Dendritic cell treated with granulocyte-macrophage colony-stimulating factor and Interleukin-4, amounts not matched to agents 40 ng/mL and 50 ng/mL, for 4 days (primary cell): ENCODE measurements around the gene CXorf58.
"Not testable (repeated sequence)": the region's sequence is repeated elsewhere in the genome, so short reads cannot be mapped to it uniquely, and the experiment has no call there.

Source experiments
- H3K27ac Mint-ChIP-seq: one replicate; pipeline ENCODE4 v1.8.0; 2022; ENCODE audit warnings: mild to moderate bottlenecking, mixed read lengths
- H3K27me3 Mint-ChIP-seq: one replicate; pipeline ENCODE4 v1.8.0; 2022; ENCODE audit warnings: mild to moderate bottlenecking, mixed read lengths
- H3K36me3 Mint-ChIP-seq: one replicate; pipeline ENCODE4 v1.8.0; 2022; ENCODE audit warnings: low read depth, mixed read lengths
- H3K4me1 Mint-ChIP-seq: one replicate; pipeline ENCODE4 v1.8.0; 2022; ENCODE audit warnings: low read depth, mixed read lengths
- H3K4me3 Mint-ChIP-seq: one replicate; pipeline ENCODE4 v1.8.0; 2022; ENCODE audit warnings: mild to moderate bottlenecking, moderate library complexity, mixed read lengths
- H3K9me3 Mint-ChIP-seq: one replicate; pipeline ENCODE4 v1.8.0; 2022; ENCODE audit warnings: mixed read lengths
- intact Hi-C: fragments of 100-400 bp; cut with micrococcal nuclease; formaldehyde crosslinking; loops from one replicate; pipeline ENCODE4 v1.15.0; 2022

The CXorf58 gene

GRCh38 chrX:23887918-23888317, 19.9 kb upstream of the CXorf58 start:
- Mint-ChIP-seq H3K27me3 (no peaks in the 10 kb centered on the region), H3K4me3 (no peak overlapping the region), H3K36me3 (no peaks in the 10 kb centered on the region), H3K4me1 (peaks cover 42% of the 10 kb centered on the region), H3K9me3 (no peaks in the 10 kb centered on the region), H3K27ac (no peak overlapping the region)
- intact Hi-C loops: no loop called here

DNA sequence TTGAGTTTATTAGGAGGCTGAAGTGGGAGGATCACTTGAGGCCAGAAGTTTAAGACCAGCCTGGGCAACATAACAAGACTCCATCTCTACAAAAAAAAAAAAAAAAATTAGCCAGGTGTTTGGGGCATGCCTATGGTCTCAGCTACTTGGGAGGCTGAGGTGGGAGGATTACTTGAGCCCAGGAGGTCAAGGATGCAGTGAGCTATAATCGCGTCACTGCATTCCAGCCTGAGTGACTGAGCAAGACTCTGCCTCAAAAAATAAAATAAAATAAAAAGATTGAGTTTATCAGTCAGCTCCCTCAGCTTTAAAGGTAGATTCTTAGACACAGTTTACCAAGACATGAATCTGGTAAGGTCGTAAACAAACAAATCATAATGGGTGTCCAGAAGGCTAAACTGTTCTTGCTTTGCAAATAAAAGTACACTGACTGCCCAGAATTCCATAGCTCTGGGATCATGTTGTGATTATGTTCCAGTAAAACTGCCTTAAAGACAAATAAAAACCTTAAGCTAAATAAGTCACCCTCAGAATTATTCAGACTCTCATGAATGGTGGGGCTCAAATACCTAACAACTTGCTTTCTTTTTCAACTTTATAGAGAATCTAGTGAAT, 18.8 kb upstream of the CXorf58 start:
- no peaks in the 10 kb centered on the region for H3K9me3 Mint-ChIP-seq
- H3K27me3 Mint-ChIP-seq: no peaks in the 10 kb centered on the region
- H3K4me3 Mint-ChIP-seq: no peak overlapping the region
- intact Hi-C loops: no loop called here
- no peak overlapping the region for H3K27ac Mint-ChIP-seq
- H3K4me1 Mint-ChIP-seq: peaks cover 32% of the 10 kb centered on the region
- no peaks in the 10 kb centered on the region for H3K36me3 Mint-ChIP-seq

DNA sequence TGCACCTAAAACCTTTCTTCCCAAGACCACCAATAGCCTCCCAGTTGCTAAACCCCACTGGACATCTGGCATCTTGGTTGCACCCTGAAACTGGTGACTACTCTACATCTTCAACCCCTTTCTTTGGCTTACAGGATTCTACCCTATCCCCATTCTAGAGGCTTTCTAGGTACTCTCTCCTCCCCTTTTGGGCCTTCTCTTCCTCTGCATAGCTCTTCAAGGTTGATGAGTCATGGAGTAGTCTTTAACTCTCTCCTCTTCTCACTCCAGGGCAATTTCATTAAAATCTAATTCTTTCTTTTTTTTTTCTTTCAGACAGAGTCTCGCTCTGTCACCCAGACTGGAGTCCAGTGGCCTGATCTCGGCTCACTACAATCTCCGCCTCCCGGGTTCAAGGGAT, 16.9 kb upstream of the CXorf58 start:
- H3K27me3 Mint-ChIP-seq: no peaks in the 10 kb centered on the region

GRCh38 chrX:23894993-23895392, 12.8 kb upstream of the CXorf58 start:
- H3K9me3 Mint-ChIP-seq, H3K27me3 Mint-ChIP-seq, H3K4me3 Mint-ChIP-seq, H3K36me3 Mint-ChIP-seq, intact Hi-C loops, H3K27ac Mint-ChIP-seq: not testable (repeated sequence)
- H3K4me1 Mint-ChIP-seq: peaks cover 13% of the 10 kb centered on the region

More for the DNA sequence above, 16.9 kb upstream of the CXorf58 start:
- H3K4me1 Mint-ChIP-seq: peaks cover 17% of the 10 kb centered on the region
- intact Hi-C loops: no loop called here
- H3K9me3 Mint-ChIP-seq: no peaks in the 10 kb centered on the region
- no peak overlapping the region for H3K4me3 Mint-ChIP-seq
- H3K27ac Mint-ChIP-seq: peak overlapping the region; percentile 14
- H3K36me3 Mint-ChIP-seq: no peaks in the 10 kb centered on the region

- H3K27ac Mint-ChIP-seq, H3K36me3 Mint-ChIP-seq, H3K9me3 Mint-ChIP-seq, H3K4me1 Mint-ChIP-seq, intact Hi-C loops, H3K27me3 Mint-ChIP-seq, H3K4me3 Mint-ChIP-seq: not testable (repeated sequence)
Measured at GRCh38 chrX:23896539-23896938, 11.3 kb upstream of the CXorf58 start.

DNA sequence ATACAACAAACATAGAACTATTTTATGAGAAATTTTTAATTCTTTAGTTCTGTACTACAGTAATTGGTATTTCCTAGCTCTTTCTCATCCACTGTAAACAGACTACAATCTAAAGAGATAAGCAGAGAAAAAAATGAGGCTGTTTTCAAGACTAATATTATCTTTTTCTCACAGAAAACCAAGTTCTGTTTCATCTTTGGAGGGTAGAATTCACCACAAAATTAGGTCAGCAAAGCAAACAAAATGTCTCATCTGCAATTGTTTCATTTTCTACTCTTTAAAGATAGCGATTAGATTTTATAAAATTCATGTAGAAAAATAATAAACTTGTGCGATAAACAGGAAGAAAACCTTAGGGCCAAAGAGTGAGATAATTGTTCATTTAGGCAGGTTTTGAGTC, 10.8 kb upstream of the CXorf58 start:
- intact Hi-C loops: no loop called here
- H3K4me3 Mint-ChIP-seq: no peak overlapping the region
- no peaks in the 10 kb centered on the region for H3K27me3 Mint-ChIP-seq
- H3K36me3 Mint-ChIP-seq: no peaks in the 10 kb centered on the region
- H3K4me1 Mint-ChIP-seq: peaks cover 7% of the 10 kb centered on the region
- H3K9me3 Mint-ChIP-seq: no peaks in the 10 kb centered on the region
- H3K27ac Mint-ChIP-seq: no peak overlapping the region

GRCh38 chrX:23898412-23898959, 9.3 kb upstream of the CXorf58 start:
- H3K4me1 Mint-ChIP-seq: peaks cover 7% of the 10 kb centered on the region
- peak overlapping the region; percentile 46 for H3K27ac Mint-ChIP-seq
- H3K27me3 Mint-ChIP-seq: no peaks in the 10 kb centered on the region
- no peaks in the 10 kb centered on the region for H3K36me3 Mint-ChIP-seq
- intact Hi-C loops: no loop called here
- no peaks in the 10 kb centered on the region for H3K9me3 Mint-ChIP-seq
- H3K4me3 Mint-ChIP-seq: no peak overlapping the region

DNA sequence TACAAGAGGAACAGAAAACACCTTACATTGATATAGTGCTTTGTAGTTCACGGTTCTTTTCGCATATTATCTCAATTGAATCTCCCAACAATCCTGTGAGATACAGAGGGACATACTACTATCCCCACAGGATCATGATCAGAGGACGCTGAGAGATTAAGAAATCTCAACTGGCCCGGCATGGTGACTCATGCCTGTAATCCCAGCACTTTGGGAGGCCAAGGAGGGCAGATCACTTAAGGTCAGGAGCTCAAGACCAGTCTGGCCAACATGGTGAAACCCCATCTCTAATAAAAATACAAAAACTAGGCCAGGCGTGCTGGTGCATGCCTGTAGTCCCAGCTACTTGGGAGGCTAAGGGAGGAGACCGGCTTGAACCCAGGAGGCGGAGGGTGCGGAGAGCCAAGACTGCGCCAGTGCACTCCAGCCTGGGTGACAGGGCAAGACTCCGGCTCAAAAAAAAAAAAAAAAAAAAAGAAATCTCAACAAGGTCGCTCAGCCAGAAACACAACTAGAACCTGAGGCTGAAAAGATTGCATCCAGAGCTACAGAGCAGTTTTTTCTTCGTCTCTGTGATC, 7.5 kb upstream of the CXorf58 start:
- intact Hi-C loops: loop anchor here (5.0 kb wide), 1 partner anchor 58 kb away; no protein-coding TSS in a partner anchor
- Mint-ChIP-seq H3K27ac (no peak overlapping the region), H3K9me3 (no peaks in the 10 kb centered on the region), H3K27me3 (no peaks in the 10 kb centered on the region), H3K4me1 (peaks cover 10% of the 10 kb centered on the region), H3K36me3 (peaks cover 6% of the 10 kb centered on the region), H3K4me3 (no peak overlapping the region)

DNA sequence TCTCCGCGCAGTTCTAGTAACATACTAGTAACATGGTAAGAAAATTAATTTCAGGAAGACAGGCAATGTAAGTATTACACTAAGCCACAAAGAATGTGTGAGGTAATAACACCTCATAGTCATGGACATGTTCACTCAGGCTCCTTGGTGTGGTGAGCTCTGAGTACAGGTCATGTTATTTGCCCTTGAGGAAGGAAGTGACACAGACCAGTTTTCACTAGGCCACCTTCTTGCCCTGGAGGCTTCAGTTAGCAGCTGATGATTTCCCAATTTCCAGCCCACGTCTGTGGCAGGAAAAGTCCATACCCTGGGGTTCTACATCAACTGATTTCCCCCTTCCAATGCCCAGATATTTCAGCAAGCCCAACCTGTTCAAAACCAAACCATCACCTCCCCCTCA, 6.7 kb upstream of the CXorf58 start:
- Mint-ChIP-seq H3K4me1 (peaks cover 10% of the 10 kb centered on the region), H3K9me3 (no peaks in the 10 kb centered on the region), H3K27me3 (no peaks in the 10 kb centered on the region), H3K27ac (no peak overlapping the region), H3K36me3 (peaks cover 6% of the 10 kb centered on the region), H3K4me3 (no peak overlapping the region)
- intact Hi-C loops: loop anchor here (1.0 to 5.0 kb wide), 3 partner anchors 59 to 145 kb away; no protein-coding TSS in a partner anchor

GRCh38 chrX:23901805-23902204, 6.0 kb upstream of the CXorf58 start:
- Mint-ChIP-seq H3K4me1 (peaks cover 10% of the 10 kb centered on the region), H3K4me3 (no peak overlapping the region), H3K27ac (no peak overlapping the region)

GRCh38 chrX:23902419-23902818, 5.4 kb upstream of the CXorf58 start:
- no peaks in the 10 kb centered on the region for H3K27me3 Mint-ChIP-seq
- H3K36me3 Mint-ChIP-seq: peaks cover 6% of the 10 kb centered on the region
- no peaks in the 10 kb centered on the region for H3K9me3 Mint-ChIP-seq
- peaks cover 10% of the 10 kb centered on the region for H3K4me1 Mint-ChIP-seq
- H3K27ac Mint-ChIP-seq: no peak overlapping the region
- intact Hi-C loops: loop anchor here (1.0 to 5.0 kb wide), 2 partner anchors 60 to 208 kb away; no protein-coding TSS in a partner anchor
- no peak overlapping the region for H3K4me3 Mint-ChIP-seq

More at GRCh38 chrX:23901805-23902204, 6.0 kb upstream of the CXorf58 start:
- H3K9me3 Mint-ChIP-seq: no peaks in the 10 kb centered on the region
- intact Hi-C loops: loop anchor here (1.0 to 5.0 kb wide), 4 partner anchors 60 to 208 kb away; no protein-coding TSS in a partner anchor
- H3K36me3 Mint-ChIP-seq: peaks cover 6% of the 10 kb centered on the region
- no peaks in the 10 kb centered on the region for H3K27me3 Mint-ChIP-seq

- Mint-ChIP-seq H3K36me3 (peaks cover 6% of the 10 kb centered on the region), H3K9me3 (no peaks in the 10 kb centered on the region)
Measured at GRCh38 chrX:23904096-23904495, 3.7 kb upstream of the CXorf58 start.

DNA sequence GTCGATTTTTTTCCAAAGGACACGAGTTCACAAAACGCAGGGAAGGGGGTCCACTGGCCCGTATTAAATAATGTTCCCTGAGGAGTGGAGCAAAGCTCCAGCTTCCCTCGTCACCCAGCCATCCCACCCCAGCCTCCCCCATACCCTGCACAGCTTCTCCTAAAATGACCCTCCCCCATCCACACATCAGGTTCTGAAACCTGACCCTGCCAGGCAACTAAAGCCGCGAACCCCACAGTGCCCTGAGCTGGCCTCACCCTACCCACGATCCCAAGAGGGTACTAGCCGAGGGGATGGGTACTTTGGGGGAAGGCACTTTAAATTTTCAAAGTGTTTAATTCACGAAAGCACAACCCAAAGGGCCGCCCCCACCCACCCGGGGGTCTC, 702 bp upstream of the CXorf58 start:
- Mint-ChIP-seq H3K4me3 (peak overlapping the region; percentile 73), H3K36me3 (peaks cover 6% of the 10 kb centered on the region), H3K27me3 (no peaks in the 10 kb centered on the region), H3K27ac (peak overlapping the region; percentile 80), H3K9me3 (no peaks in the 10 kb centered on the region), H3K4me1 (peaks cover 17% of the 10 kb centered on the region)
- intact Hi-C loops: loop anchor here (5.0 kb wide), 1 partner anchor 245 kb away; no protein-coding TSS in a partner anchor

More at GRCh38 chrX:23904096-23904495, 3.7 kb upstream of the CXorf58 start:
- Mint-ChIP-seq H3K4me3 (no peak overlapping the region), H3K27ac (no peak overlapping the region), H3K27me3 (no peaks in the 10 kb centered on the region), H3K4me1 (peaks cover 9% of the 10 kb centered on the region)
- intact Hi-C loops: loop anchor here (5.0 kb wide), 1 partner anchor 62 kb away; no protein-coding TSS in a partner anchor

GRCh38 chrX:23908219-23909004, 606 bp downstream of the CXorf58 start:
- H3K27me3 Mint-ChIP-seq: no peaks in the 10 kb centered on the region
- no peaks in the 10 kb centered on the region for H3K9me3 Mint-ChIP-seq
- H3K27ac Mint-ChIP-seq: peak overlapping the region; percentile 80
- intact Hi-C loops: loop anchor here (1.0 to 5.0 kb wide), 2 partner anchors 146 to 244 kb away; partner anchors contain the start of gene EIF2S3
- H3K4me1 Mint-ChIP-seq: peaks cover 21% of the 10 kb centered on the region
- H3K36me3 Mint-ChIP-seq: peaks cover 6% of the 10 kb centered on the region
- H3K4me3 Mint-ChIP-seq: no peak overlapping the region
